ENCODE measurements around the gene TMEM245. TPM values are rescaled to one million over a fixed set of nuclear protein-coding genes. Genes with fewer than 3 reads are reported as not detected.
"Not testable (repeated sequence)": the region's sequence is repeated elsewhere in the genome, so short reads cannot be mapped to it uniquely, and the experiment has no call there.

TMEM245 gene
- total and polyA plus RNA-seq, 2 donors (not counting 1 experiment from before 2014, with no cell fraction given) = 6.3 to 34.3 TPM

DNA sequence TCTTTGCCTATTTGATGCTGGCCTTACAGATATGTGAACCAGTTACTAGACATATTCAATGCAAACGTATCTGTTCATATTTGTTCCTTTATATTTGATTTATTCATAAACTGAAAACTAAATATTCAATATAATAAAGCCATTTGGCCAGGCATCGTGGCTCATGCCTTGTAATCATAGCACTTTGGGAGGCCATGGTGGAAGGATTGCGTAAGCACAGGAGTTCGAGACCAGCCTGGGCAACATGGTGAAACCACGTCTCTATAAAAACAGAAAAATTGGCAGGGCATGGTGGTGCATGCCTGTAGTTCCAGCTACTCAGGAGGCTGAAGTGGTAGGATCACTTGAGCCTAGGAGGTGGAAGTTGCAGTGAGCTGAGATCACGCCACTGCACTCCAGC is 57.2 kb downstream of the TMEM245 start:
- no peaks in the 10 kb centered on the region for H3K27me3 ChIP-seq (replicated peaks in 1 of 4; ENCODE audit: control extremely low read depth in 1 of 4, control insufficient read depth in 3 of 4, insufficient read depth in 4 of 4, low read length in 3 of 4)
- H2AFZ ChIP-seq (ENCODE audit: insufficient read depth, low read depth, low read length, poor library complexity, severe bottlenecking) = no peak overlapping the region
- H3K4me2 ChIP-seq (replicated peaks; ENCODE audit: low read depth, low read length, poor library complexity, severe bottlenecking) = no peak overlapping the region
- no peaks in the 10 kb centered on the region for H3K9me3 ChIP-seq (ENCODE audit: control extremely low read depth in 1 of 3, control insufficient read depth in 2 of 3, insufficient read depth in 1 of 3, low read length in 2 of 3)
- ATAC-seq (ENCODE audit: low read depth) (no peak), DNase-seq (no peak)
- H3K4me3 ChIP-seq (ENCODE audit: control extremely low read depth in 1 of 5, extremely low read depth in 1 of 5, insufficient read depth in 1 of 5, low read depth in 2 of 5, low read length in 4 of 5) = no peak overlapping the region
- WGBS (ENCODE audit: insufficient coverage) = 97% methylated on average over 4 of the region's 6 CpGs
- ChIA-PET POLR2A (no interaction called here), CTCF (no interaction called here)
- no peaks in the 10 kb centered on the region for H3K9me3 Mint-ChIP-seq (ENCODE audit: insufficient read depth)
- intact Hi-C loops (cut with micrococcal nuclease) = no loop called here
- no peak overlapping the region for H3K9ac ChIP-seq (ENCODE audit: low read length)
- no peak for TF ChIP-seq EZH2 (IDR thresholded peaks at IDR 0.05; ENCODE audit: borderline replicate concordance, insufficient read depth, low read depth, low read length, poor library complexity, severe bottlenecking)
- TF ChIP-seq, protein P1, sequence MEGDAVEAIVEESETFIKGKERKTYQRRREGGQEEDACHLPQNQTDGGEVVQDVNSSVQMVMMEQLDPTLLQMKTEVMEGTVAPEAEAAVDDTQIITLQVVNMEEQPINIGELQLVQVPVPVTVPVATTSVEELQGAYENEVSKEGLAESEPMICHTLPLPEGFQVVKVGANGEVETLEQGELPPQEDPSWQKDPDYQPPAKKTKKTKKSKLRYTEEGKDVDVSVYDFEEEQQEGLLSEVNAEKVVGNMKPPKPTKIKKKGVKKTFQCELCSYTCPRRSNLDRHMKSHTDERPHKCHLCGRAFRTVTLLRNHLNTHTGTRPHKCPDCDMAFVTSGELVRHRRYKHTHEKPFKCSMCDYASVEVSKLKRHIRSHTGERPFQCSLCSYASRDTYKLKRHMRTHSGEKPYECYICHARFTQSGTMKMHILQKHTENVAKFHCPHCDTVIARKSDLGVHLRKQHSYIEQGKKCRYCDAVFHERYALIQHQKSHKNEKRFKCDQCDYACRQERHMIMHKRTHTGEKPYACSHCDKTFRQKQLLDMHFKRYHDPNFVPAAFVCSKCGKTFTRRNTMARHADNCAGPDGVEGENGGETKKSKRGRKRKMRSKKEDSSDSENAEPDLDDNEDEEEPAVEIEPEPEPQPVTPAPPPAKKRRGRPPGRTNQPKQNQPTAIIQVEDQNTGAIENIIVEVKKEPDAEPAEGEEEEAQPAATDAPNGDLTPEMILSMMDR (IDR thresholded peaks at IDR 0.05) = no peak
- no peaks in the 10 kb centered on the region for H3K79me2 ChIP-seq (ENCODE audit: control insufficient read depth, insufficient read depth, low read length)
- H3K27ac Mint-ChIP-seq = no peak overlapping the region
- H3K4me3 Mint-ChIP-seq = no peak overlapping the region
- H3K4me1 ChIP-seq (ENCODE audit: control insufficient read depth in 2 of 2, insufficient read depth in 2 of 2, low read length in 2 of 2) = no peaks in the 10 kb centered on the region
- H3K4me1 Mint-ChIP-seq = no peaks in the 10 kb centered on the region
- H4K20me1 ChIP-seq (ENCODE audit: control insufficient read depth, insufficient read depth, low read length, poor library complexity, severe bottlenecking) = no peaks in the 10 kb centered on the region
- H3K27me3 Mint-ChIP-seq = no peaks in the 10 kb centered on the region
- peaks cover 3 to 51% of the 10 kb centered on the region in 2 experiments for H3K36me3 ChIP-seq (replicated peaks in 1 of 2; ENCODE audit: control extremely low read depth in 1 of 2, control insufficient read depth in 1 of 2, extremely low read depth in 1 of 2, insufficient read depth in 2 of 2, low read length in 1 of 2)
- no peak overlapping the region for H3K27ac ChIP-seq (ENCODE audit: low read length in 2 of 2)

DNA sequence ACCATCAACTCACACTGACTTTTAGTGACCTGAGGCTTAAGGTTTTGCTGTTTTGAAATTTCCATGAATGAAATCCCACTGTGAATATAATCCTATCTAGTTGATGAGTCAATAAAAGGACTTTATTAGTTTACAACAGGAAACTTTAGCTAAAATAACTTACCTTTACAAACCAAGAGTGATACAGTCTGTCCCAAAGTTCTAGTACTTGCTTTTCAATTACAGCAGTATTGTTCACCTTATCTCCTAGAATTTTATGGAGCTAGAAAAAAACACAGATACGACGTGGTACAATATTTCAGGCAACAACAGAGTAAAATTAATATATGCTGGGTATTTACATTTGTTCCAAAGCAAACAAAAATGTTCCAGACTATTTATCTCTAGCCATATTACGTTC is 59.6 kb downstream of the TMEM245 start:
- no peak for ATAC-seq (ENCODE audit: low read depth)
- CTCF ChIA-PET = no interaction called here
- intact Hi-C loops (cut with micrococcal nuclease) = no loop called here

DNA sequence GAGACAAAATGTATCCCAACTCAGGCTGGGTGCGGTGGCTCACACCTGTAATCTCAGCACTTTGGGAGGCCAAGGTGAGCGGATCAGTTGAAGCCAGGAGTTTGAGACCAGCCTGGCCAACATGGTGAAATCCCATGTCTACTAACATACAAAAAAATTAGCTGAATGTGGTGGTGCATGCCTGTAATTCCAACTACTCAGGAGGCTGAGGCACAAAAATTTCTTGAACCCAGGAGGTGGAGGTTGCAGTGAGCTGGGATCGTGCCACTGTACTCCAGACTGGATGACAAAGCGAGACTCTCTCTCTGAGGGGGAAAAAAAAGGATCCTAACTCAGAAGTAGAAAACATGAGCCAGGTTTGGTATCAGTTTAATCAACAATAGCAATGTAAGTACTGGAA is 66.6 kb downstream of the TMEM245 start:
- H3K27me3 ChIP-seq (replicated peaks in 1 of 4; ENCODE audit: control extremely low read depth in 1 of 4, control insufficient read depth in 3 of 4, insufficient read depth in 4 of 4, low read length in 3 of 4); H3K9ac ChIP-seq (ENCODE audit: low read length); H3K9me3 ChIP-seq (ENCODE audit: control extremely low read depth in 1 of 3, control insufficient read depth in 2 of 3, insufficient read depth in 1 of 3, low read length in 2 of 3); intact Hi-C loops (cut with micrococcal nuclease); H3K4me3 Mint-ChIP-seq; H3K27me3 Mint-ChIP-seq; H2AFZ ChIP-seq (ENCODE audit: insufficient read depth, low read depth, low read length, poor library complexity, severe bottlenecking); H3K4me1 ChIP-seq (ENCODE audit: control insufficient read depth in 2 of 2, insufficient read depth in 2 of 2, low read length in 2 of 2); H3K79me2 ChIP-seq (ENCODE audit: control insufficient read depth, insufficient read depth, low read length); DNase-seq; H3K27ac Mint-ChIP-seq; H3K9me3 Mint-ChIP-seq (ENCODE audit: insufficient read depth); ATAC-seq (ENCODE audit: low read depth); H3K4me2 ChIP-seq (replicated peaks; ENCODE audit: low read depth, low read length, poor library complexity, severe bottlenecking); H4K20me1 ChIP-seq (ENCODE audit: control insufficient read depth, insufficient read depth, low read length, poor library complexity, severe bottlenecking); H3K4me1 Mint-ChIP-seq; H3K4me3 ChIP-seq (ENCODE audit: control extremely low read depth in 1 of 5, extremely low read depth in 1 of 5, insufficient read depth in 1 of 5, low read depth in 2 of 5, low read length in 4 of 5); H3K27ac ChIP-seq (ENCODE audit: low read length in 2 of 2); CTCF ChIA-PET: not testable (repeated sequence)
- no CpG with 5 or more reads among the region's 4 CpGs for WGBS (ENCODE audit: insufficient coverage)
- peaks cover 5 to 43% of the 10 kb centered on the region in 2 experiments for H3K36me3 ChIP-seq (replicated peaks in 1 of 2; ENCODE audit: control extremely low read depth in 1 of 2, control insufficient read depth in 1 of 2, extremely low read depth in 1 of 2, insufficient read depth in 2 of 2, low read length in 1 of 2)
- POLR2A ChIA-PET = interaction anchor here (0.6 kb wide), 1 partner anchor 64 kb away, joined by 3 read pairs; no protein-coding TSS in a partner anchor

More for the DNA sequence above, 59.6 kb downstream of the TMEM245 start:
- Mint-ChIP-seq H3K9me3 (ENCODE audit: insufficient read depth) (no peaks in the 10 kb centered on the region), H3K4me3 (no peak overlapping the region), H3K27ac (no peak overlapping the region), H3K27me3 (no peaks in the 10 kb centered on the region), H3K4me1 (no peaks in the 10 kb centered on the region)
- Histone ChIP-seq H2AFZ (ENCODE audit: insufficient read depth, low read depth, low read length, poor library complexity, severe bottlenecking) (no peak overlapping the region), H3K36me3 (replicated peaks in 1 of 2; ENCODE audit: control extremely low read depth in 1 of 2, control insufficient read depth in 1 of 2, extremely low read depth in 1 of 2, insufficient read depth in 2 of 2, low read length in 1 of 2) (peaks cover 6 to 45% of the 10 kb centered on the region in 2 experiments), H4K20me1 (ENCODE audit: control insufficient read depth, insufficient read depth, low read length, poor library complexity, severe bottlenecking) (no peaks in the 10 kb centered on the region), H3K9ac (ENCODE audit: low read length) (no peak overlapping the region), H3K27me3 (replicated peaks in 1 of 4; ENCODE audit: control extremely low read depth in 1 of 4, control insufficient read depth in 3 of 4, insufficient read depth in 4 of 4, low read length in 3 of 4) (no peaks in the 10 kb centered on the region), H3K9me3 (ENCODE audit: control extremely low read depth in 1 of 3, control insufficient read depth in 2 of 3, insufficient read depth in 1 of 3, low read length in 2 of 3) (no peaks in the 10 kb centered on the region), H3K79me2 (ENCODE audit: control insufficient read depth, insufficient read depth, low read length) (no peaks in the 10 kb centered on the region), H3K4me1 (ENCODE audit: control insufficient read depth in 2 of 2, insufficient read depth in 2 of 2, low read length in 2 of 2) (no peaks in the 10 kb centered on the region), H3K4me3 (ENCODE audit: control extremely low read depth in 1 of 5, extremely low read depth in 1 of 5, insufficient read depth in 1 of 5, low read depth in 2 of 5, low read length in 4 of 5) (no peak overlapping the region), H3K27ac (ENCODE audit: low read length in 2 of 2) (no peak overlapping the region), H3K4me2 (replicated peaks; ENCODE audit: low read depth, low read length, poor library complexity, severe bottlenecking) (no peak overlapping the region)
- POLR2A ChIA-PET = no interaction called here
- WGBS (ENCODE audit: insufficient coverage) = 100% methylated on average over 1 of the region's 3 CpGs
- TF ChIP-seq, protein P1 (IDR thresholded peaks at IDR 0.05) = no peak
- TF ChIP-seq EZH2 (IDR thresholded peaks at IDR 0.05; ENCODE audit: borderline replicate concordance, insufficient read depth, low read depth, low read length, poor library complexity, severe bottlenecking) = no peak
- no peak for DNase-seq
